GM23338 (cell line): ENCODE measurements around the gene FAAP100. TPM values are rescaled to one million over a fixed set of nuclear protein-coding genes. Genes with fewer than 3 reads are reported as not detected.

Experiments used
- ATAC-seq: fragments of 200-7000 bp; cut with Tn5 transposase; 3 replicates; pipeline ENCODE4 v1.9.1; 2020
- DNase-seq: peaks from one replicate; pipeline ENCODE4 v3.0.0-alpha.2; 2015; ENCODE audit warnings: low spot score
- H2AFZ ChIP-seq: fragments of 200-600 bp; sonication (generic); 2 replicates; pipeline ENCODE4 v1.8.0; 2016; ENCODE audit warnings: antibody characterized with exemption, mild to moderate bottlenecking, moderate library complexity
- H3F3A ChIP-seq: fragments of 200-600 bp; sonication (generic); replicated peaks from 2 replicates; pipeline ENCODE4 v1.8.0; 2017; ENCODE audit warnings: antibody characterized with exemption, mixed run types, low read depth
- H3K27ac ChIP-seq: fragments of 200-600 bp; sonication (generic); 2 replicates; pipeline ENCODE4 v1.6.1; 2016; ENCODE audit warnings: low read depth
- H3K27me3 ChIP-seq: fragments of 200-600 bp; sonication (generic); 2 replicates; pipeline ENCODE4 v1.8.0; 2016; ENCODE audit warnings: mild to moderate bottlenecking, mixed run types, moderate library complexity; ENCODE audit not compliant: insufficient read depth
- H3K36me3 ChIP-seq: fragments of 200-600 bp; sonication (generic); 2 replicates; pipeline ENCODE4 v1.8.0; 2016; ENCODE audit warnings: mild to moderate bottlenecking; ENCODE audit not compliant: insufficient read depth
- H3K4me1 ChIP-seq: fragments of 200-600 bp; sonication (generic); 2 replicates; pipeline ENCODE4 v1.8.0; 2016; ENCODE audit warnings: mild to moderate bottlenecking, moderate library complexity; ENCODE audit not compliant: insufficient read depth
- H3K4me2 ChIP-seq: fragments of 200-600 bp; sonication (generic); 2 replicates; pipeline ENCODE4 v1.7.1; 2017; ENCODE audit warnings: mixed run types
- H3K4me3 ChIP-seq: fragments of 200-600 bp; sonication (generic); 2 replicates; pipeline ENCODE4 v1.6.1; 2016; ENCODE audit warnings: mixed run types
- H3K79me2 ChIP-seq: fragments of 200-600 bp; sonication (generic); replicated peaks from 2 replicates; pipeline ENCODE4 v1.8.0; 2017; ENCODE audit warnings: mild to moderate bottlenecking; ENCODE audit not compliant: insufficient read depth
- H3K9me2 ChIP-seq: fragments of 200-600 bp; sonication (generic); 2 replicates; pipeline ENCODE4 v1.8.0; 2017; ENCODE audit not compliant: insufficient read depth
- H4K20me1 ChIP-seq: fragments of 200-600 bp; sonication (generic); replicated peaks from 2 replicates; pipeline ENCODE4 v1.8.0; 2017; ENCODE audit warnings: mild to moderate bottlenecking; ENCODE audit not compliant: insufficient read depth
- H3K27ac Mint-ChIP-seq: 2 replicates; pipeline ENCODE4 v1.8.0; 2020; ENCODE audit warnings: inconsistent platforms, mild to moderate bottlenecking, moderate library complexity, mixed read lengths
- H3K27me3 Mint-ChIP-seq: 3 replicates; pipeline ENCODE4 v1.8.0; 2022; ENCODE audit warnings: low read depth, mild to moderate bottlenecking, moderate library complexity, mixed read lengths, inconsistent platforms; ENCODE audit not compliant: insufficient read depth, poor library complexity
- H3K36me3 Mint-ChIP-seq: 3 replicates; pipeline ENCODE4 v1.8.0; 2021; ENCODE audit warnings: low read depth, mild to moderate bottlenecking, inconsistent platforms, moderate library complexity, mixed read lengths
- H3K4me1 Mint-ChIP-seq: 3 replicates; pipeline ENCODE4 v1.8.0; 2020; ENCODE audit warnings: mild to moderate bottlenecking, inconsistent platforms, mixed read lengths
- H3K4me3 Mint-ChIP-seq: 3 replicates; pipeline ENCODE4 v1.8.0; 2021; ENCODE audit warnings: moderate library complexity, mild to moderate bottlenecking, inconsistent platforms, mixed read lengths
- H3K9me3 Mint-ChIP-seq: 3 replicates; pipeline ENCODE4 v1.8.0; 2020; ENCODE audit warnings: moderate library complexity, mild to moderate bottlenecking, inconsistent platforms, mixed read lengths
- EZH2phosphoT487 ChIP-seq: fragments of 200-600 bp; sonication (generic); IDR thresholded peaks from one replicate; pipeline ENCODE4 v1.8.1; 2018; ENCODE audit warnings: antibody characterized with exemption; ENCODE audit not compliant: unreplicated experiment
- NANOG ChIP-seq: IDR thresholded peaks from 2 replicates; pipeline ENCODE4 v1.6.1; 2016; ENCODE audit warnings: antibody characterized with exemption, borderline replicate concordance
- ZNF331 ChIP-seq: fragments of 250-450 bp; sonication (Bioruptor Pico); IDR thresholded peaks from 2 replicates; pipeline ENCODE4 v1.5.0; 2020; ENCODE audit warnings: low read depth, mild to moderate bottlenecking, moderate library complexity
- polyA plus RNA-seq: library from polyadenylated mRNA; unstranded; fragments of >200 nt; fragmentation: Nextera tagmentation; extraction: Ambion mirVana; gene quantifications from 2 replicates; pipeline ENCODE4 v1.2.1, GENCODE V29; 2016
- total RNA-seq: library from RNA; depleted of rRNA; stranded (reverse); fragments of >200 nt; shearing (Covaris generic); gene quantifications from 2 replicates; pipeline ENCODE4 v1.2.3, GENCODE V29; 2014
- TF ChIP-seq, protein P1 (sequence below): fragments of 250-450 bp; sonication (Bioruptor Pico); IDR thresholded peaks from 2 replicates; pipeline ENCODE4 v1.5.0; 2020; ENCODE audit warnings: mild to moderate bottlenecking, moderate library complexity
- TF ChIP-seq, protein P2 (sequence below), 2 experiments: fragments of 200-600 bp in 1 of 2; sonication (generic) in 1 of 2; conservative IDR thresholded peaks; 2 replicates each; pipeline versions ENCODE4 v1.5.1 to v1.6.1; 2016 to 2017; ENCODE audit warnings: antibody characterized with exemption in 2 of 2, low read depth in 2 of 2, mild to moderate bottlenecking in 2 of 2, moderate library complexity in 1 of 2

FAAP100 gene
- total and polyA plus RNA-seq, 2 experiments from 2014 or later, result 16.0 to 50.5 TPM

GRCh38 chr17:81527591-81528383 lies 24.4 kb downstream of the FAAP100 start, which contains the start of gene FSCN2 (continued):
- TF ChIP-seq, protein P1, sequence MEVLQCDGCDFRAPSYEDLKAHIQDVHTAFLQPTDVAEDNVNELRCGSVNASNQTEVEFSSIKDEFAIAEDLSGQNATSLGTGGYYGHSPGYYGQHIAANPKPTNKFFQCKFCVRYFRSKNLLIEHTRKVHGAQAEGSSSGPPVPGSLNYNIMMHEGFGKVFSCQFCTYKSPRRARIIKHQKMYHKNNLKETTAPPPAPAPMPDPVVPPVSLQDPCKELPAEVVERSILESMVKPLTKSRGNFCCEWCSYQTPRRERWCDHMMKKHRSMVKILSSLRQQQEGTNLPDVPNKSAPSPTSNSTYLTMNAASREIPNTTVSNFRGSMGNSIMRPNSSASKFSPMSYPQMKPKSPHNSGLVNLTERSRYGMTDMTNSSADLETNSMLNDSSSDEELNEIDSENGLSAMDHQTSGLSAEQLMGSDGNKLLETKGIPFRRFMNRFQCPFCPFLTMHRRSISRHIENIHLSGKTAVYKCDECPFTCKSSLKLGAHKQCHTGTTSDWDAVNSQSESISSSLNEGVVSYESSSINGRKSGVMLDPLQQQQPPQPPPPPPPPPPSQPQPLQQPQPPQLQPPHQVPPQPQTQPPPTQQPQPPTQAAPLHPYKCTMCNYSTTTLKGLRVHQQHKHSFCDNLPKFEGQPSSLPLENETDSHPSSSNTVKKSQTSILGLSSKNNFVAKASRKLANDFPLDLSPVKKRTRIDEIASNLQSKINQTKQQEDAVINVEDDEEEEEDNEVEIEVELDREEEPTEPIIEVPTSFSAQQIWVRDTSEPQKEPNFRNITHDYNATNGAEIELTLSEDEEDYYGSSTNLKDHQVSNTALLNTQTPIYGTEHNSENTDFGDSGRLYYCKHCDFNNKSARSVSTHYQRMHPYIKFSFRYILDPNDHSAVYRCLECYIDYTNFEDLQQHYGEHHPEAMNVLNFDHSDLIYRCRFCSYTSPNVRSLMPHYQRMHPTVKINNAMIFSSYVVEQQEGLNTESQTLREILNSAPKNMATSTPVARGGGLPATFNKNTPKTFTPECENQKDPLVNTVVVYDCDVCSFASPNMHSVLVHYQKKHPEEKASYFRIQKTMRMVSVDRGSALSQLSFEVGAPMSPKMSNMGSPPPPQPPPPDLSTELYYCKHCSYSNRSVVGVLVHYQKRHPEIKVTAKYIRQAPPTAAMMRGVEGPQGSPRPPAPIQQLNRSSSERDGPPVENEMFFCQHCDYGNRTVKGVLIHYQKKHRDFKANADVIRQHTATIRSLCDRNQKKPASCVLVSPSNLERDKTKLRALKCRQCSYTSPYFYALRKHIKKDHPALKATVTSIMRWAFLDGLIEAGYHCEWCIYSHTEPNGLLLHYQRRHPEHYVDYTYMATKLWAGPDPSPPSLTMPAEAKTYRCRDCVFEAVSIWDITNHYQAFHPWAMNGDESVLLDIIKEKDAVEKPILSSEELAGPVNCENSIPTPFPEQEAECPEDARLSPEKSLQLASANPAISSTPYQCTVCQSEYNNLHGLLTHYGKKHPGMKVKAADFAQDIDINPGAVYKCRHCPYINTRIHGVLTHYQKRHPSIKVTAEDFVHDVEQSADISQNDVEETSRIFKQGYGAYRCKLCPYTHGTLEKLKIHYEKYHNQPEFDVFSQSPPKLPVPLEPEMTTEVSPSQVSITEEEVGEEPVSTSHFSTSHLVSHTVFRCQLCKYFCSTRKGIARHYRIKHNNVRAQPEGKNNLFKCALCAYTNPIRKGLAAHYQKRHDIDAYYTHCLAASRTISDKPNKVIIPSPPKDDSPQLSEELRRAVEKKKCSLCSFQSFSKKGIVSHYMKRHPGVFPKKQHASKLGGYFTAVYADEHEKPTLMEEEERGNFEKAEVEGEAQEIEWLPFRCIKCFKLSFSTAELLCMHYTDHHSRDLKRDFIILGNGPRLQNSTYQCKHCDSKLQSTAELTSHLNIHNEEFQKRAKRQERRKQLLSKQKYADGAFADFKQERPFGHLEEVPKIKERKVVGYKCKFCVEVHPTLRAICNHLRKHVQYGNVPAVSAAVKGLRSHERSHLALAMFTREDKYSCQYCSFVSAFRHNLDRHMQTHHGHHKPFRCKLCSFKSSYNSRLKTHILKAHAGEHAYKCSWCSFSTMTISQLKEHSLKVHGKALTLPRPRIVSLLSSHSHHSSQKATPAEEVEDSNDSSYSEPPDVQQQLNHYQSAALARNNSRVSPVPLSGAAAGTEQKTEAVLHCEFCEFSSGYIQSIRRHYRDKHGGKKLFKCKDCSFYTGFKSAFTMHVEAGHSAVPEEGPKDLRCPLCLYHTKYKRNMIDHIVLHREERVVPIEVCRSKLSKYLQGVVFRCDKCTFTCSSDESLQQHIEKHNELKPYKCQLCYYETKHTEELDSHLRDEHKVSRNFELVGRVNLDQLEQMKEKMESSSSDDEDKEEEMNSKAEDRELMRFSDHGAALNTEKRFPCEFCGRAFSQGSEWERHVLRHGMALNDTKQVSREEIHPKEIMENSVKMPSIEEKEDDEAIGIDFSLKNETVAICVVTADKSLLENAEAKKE, result no peak
- TF ChIP-seq NANOG (no peak), ZNF331 (CRISPR knock-in tag) (no peak)

GRCh38 chr17:81526662-81527571 lies 25.2 kb downstream of the FAAP100 start:
- H3K4me1 ChIP-seq, result no peaks in the 10 kb centered on the region
- ATAC-seq (no peak), DNase-seq (no peak)
- no peaks in the 10 kb centered on the region for H3F3A ChIP-seq
- H3K36me3 Mint-ChIP-seq, result no peaks in the 10 kb centered on the region
- no peak overlapping the region for H3K27ac ChIP-seq
- H3K9me3 Mint-ChIP-seq, result no peaks in the 10 kb centered on the region
- H3K27ac Mint-ChIP-seq, result no peak overlapping the region
- no peak overlapping the region for H3K4me3 Mint-ChIP-seq
- H3K4me1 Mint-ChIP-seq, result no peaks in the 10 kb centered on the region; the same call in 2 of the 3 replicates
- H3K9me2 ChIP-seq, result 0 out of 2 replicates have a peak, but pooled peaks cover 4% of the 10 kb centered on the region
- no peaks in the 10 kb centered on the region for H3K79me2 ChIP-seq
- TF ChIP-seq, protein P2, sequence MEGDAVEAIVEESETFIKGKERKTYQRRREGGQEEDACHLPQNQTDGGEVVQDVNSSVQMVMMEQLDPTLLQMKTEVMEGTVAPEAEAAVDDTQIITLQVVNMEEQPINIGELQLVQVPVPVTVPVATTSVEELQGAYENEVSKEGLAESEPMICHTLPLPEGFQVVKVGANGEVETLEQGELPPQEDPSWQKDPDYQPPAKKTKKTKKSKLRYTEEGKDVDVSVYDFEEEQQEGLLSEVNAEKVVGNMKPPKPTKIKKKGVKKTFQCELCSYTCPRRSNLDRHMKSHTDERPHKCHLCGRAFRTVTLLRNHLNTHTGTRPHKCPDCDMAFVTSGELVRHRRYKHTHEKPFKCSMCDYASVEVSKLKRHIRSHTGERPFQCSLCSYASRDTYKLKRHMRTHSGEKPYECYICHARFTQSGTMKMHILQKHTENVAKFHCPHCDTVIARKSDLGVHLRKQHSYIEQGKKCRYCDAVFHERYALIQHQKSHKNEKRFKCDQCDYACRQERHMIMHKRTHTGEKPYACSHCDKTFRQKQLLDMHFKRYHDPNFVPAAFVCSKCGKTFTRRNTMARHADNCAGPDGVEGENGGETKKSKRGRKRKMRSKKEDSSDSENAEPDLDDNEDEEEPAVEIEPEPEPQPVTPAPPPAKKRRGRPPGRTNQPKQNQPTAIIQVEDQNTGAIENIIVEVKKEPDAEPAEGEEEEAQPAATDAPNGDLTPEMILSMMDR (conservative IDR thresholded peaks at IDR 0.05; ENCODE audit: low read depth in 2 of 2), result no peak
- no peak for TF ChIP-seq EZH2phosphoT487
- H3K4me3 ChIP-seq, result no peak overlapping the region
- H2AFZ ChIP-seq, result no peak overlapping the region
- H3K36me3 ChIP-seq, result no peaks in the 10 kb centered on the region
- peaks cover 7% of the 10 kb centered on the region; the same call in 1 of the 2 replicates for H3K27me3 ChIP-seq
- H4K20me1 ChIP-seq, result no peaks in the 10 kb centered on the region
- no peak overlapping the region for H3K4me2 ChIP-seq
- H3K27me3 Mint-ChIP-seq, result peaks cover 26% of the 10 kb centered on the region
